ENCODE measurements around the gene CNGB1. TPM values are rescaled to one million over a fixed set of nuclear protein-coding genes. Genes with fewer than 3 reads are reported as not detected.
A peak's percentile ranks its signal among the peaks of the same experiment; 100 is the strongest.

CNGB1 gene
- total RNA-seq, 1 experiment from 2014 or later = not detected

DNA sequence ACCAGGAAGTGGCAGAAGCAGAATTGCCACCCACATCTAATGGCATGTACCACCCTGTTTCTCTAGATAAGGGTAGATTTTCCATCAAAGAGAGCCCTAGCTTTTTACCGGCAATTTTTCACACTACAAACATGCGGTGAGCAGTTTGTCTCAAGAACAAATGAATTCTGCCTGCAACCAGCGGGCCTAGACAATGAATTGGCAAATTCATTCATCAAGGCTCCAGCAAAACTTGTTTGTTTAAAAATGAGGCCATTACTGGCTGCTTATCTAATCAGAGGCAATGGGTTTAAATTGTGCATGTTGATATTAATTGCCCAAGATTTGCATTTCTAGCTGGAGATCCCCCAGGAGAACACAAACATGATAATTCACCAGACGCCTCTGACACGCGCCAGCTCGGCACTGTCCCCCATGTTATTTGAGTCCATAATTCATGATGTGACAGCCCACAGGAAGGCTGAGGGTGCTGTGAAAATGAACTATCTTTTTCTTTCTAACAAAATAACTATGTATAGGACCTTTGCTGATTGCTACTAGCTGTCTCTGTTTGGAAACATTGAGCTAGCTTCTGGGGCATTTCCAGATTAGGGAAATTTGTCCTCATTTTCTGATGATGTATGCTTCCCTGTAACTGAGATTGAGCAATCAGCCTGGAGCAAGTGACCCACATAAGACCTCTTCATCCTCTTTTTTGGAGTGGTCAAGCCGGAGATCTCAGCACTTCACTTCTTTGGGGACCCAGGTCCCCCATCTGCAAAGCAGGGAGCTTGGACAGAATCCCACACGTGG, 80.8 kb downstream of the CNGB1 start:
- Mint-ChIP-seq H3K36me3 (no peaks in the 10 kb centered on the region), H3K4me1 (peaks cover 29% of the 10 kb centered on the region), H3K27ac (no peak overlapping the region), H3K27me3 (ENCODE audit: low read depth) (0 out of 2 replicates have a peak, but pooled peaks cover 7% of the 10 kb centered on the region), H3K9me3 (no peaks in the 10 kb centered on the region), H3K4me3 (no peak overlapping the region)
- CTCF ChIA-PET = interaction anchor here (0.7 to 2.3 kb wide), 6 partner anchors 8 to 114 kb away, joined by 3 to 7 read pairs (median 4); no protein-coding TSS in a partner anchor
- POLR2A ChIA-PET = no interaction called here
- ATAC-seq = no peak
- TF ChIP-seq RELA (CRISPR knock-in tag; IDR thresholded peaks at IDR 0.05; ENCODE audit: borderline replicate concordance) = no peak
- no peak for TF ChIP-seq TP53 (CRISPR knock-in tag; IDR thresholded peaks at IDR 0.05)
- no peak for DNase-seq (ENCODE audit: low spot score)

- H3K9me3 Mint-ChIP-seq = no peaks in the 10 kb centered on the region
- TF ChIP-seq, protein P1, sequence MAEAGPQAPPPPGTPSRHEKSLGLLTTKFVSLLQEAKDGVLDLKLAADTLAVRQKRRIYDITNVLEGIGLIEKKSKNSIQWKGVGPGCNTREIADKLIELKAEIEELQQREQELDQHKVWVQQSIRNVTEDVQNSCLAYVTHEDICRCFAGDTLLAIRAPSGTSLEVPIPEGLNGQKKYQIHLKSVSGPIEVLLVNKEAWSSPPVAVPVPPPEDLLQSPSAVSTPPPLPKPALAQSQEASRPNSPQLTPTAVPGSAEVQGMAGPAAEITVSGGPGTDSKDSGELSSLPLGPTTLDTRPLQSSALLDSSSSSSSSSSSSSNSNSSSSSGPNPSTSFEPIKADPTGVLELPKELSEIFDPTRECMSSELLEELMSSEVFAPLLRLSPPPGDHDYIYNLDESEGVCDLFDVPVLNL (CRISPR knock-in tag; IDR thresholded peaks at IDR 0.05; ENCODE audit: borderline replicate concordance, low read depth) = no peak
- TF ChIP-seq SP1 (CRISPR knock-in tag; conservative IDR thresholded peaks at IDR 0.05) (no peak), JAZF1 (CRISPR knock-in tag; IDR thresholded peaks at IDR 0.05) (no peak), MYBL2 (CRISPR knock-in tag; IDR thresholded peaks at IDR 0.05) (no peak), GABPB1 (CRISPR knock-in tag; IDR thresholded peaks at IDR 0.05) (peak; percentile 63; the same call in 1 of the 2 replicates), ZNF317 (CRISPR knock-in tag; IDR thresholded peaks at IDR 0.05; ENCODE audit: borderline replicate concordance, low read depth) (no peak)
- DNase-seq (ENCODE audit: low spot score) (no peak), ATAC-seq (no peak)
- POLR2A ChIA-PET = no interaction called here
- no peak overlapping the region for H3K4me3 Mint-ChIP-seq
- H3K27ac Mint-ChIP-seq = no peak overlapping the region
- H3K4me1 Mint-ChIP-seq = peaks cover 31% of the 10 kb centered on the region
- no peaks in the 10 kb centered on the region for H3K36me3 Mint-ChIP-seq
- CTCF ChIA-PET = interaction anchor here (0.7 to 1.2 kb wide), 4 partner anchors 9 to 114 kb away, joined by 3 to 4 read pairs (median 3); no protein-coding TSS in a partner anchor
- peaks cover 12% of the 10 kb centered on the region for H3K27me3 Mint-ChIP-seq (ENCODE audit: low read depth)
Observed at GRCh38 chr16:57889522-57889921, 81.4 kb downstream of the CNGB1 start.

DNA sequence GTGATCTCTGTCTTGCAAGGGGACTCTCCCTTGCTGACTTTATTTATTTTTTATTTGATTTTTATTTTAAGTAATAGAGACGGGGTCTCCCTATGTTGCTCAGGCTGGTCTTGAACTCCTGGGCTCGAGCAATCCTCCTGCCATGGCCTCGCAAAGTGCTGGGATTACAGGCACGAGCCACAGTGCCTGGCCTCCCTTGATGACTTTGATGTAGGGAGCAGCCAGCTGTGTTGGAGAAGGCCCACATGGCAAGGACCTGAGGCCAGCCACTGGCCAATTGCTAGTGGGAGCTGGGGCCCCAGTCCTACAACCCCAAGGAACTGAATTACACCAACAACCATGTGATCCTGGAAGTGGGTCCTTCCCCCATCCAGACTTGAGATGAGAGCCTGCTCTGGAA, 81.8 kb downstream of the CNGB1 start:
- no peaks in the 10 kb centered on the region for H3K36me3 Mint-ChIP-seq
- CTCF ChIA-PET = interaction anchor here (1.0 to 1.1 kb wide), 2 partner anchors 9 to 113 kb away, joined by 3 to 4 read pairs; no protein-coding TSS in a partner anchor
- H3K4me1 Mint-ChIP-seq = peaks cover 30% of the 10 kb centered on the region
- POLR2A ChIA-PET = no interaction called here
- no peaks in the 10 kb centered on the region for H3K9me3 Mint-ChIP-seq
- no peak for TF ChIP-seq JAZF1 (CRISPR knock-in tag; IDR thresholded peaks at IDR 0.05)
- no peak for TF ChIP-seq ZMAT4 (CRISPR knock-in tag; IDR thresholded peaks at IDR 0.05)
- TF ChIP-seq, protein P2, sequence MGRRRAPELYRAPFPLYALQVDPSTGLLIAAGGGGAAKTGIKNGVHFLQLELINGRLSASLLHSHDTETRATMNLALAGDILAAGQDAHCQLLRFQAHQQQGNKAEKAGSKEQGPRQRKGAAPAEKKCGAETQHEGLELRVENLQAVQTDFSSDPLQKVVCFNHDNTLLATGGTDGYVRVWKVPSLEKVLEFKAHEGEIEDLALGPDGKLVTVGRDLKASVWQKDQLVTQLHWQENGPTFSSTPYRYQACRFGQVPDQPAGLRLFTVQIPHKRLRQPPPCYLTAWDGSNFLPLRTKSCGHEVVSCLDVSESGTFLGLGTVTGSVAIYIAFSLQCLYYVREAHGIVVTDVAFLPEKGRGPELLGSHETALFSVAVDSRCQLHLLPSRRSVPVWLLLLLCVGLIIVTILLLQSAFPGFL (CRISPR knock-in tag; IDR thresholded peaks at IDR 0.05; ENCODE audit: borderline replicate concordance) = no peak
- no peak for TF ChIP-seq ZNF423 (CRISPR knock-in tag; IDR thresholded peaks at IDR 0.05)
- ATAC-seq = no peak
- H3K27ac Mint-ChIP-seq = no peak overlapping the region
- peaks cover 15% of the 10 kb centered on the region for H3K27me3 Mint-ChIP-seq (ENCODE audit: low read depth)
- DNase-seq (ENCODE audit: low spot score) = no peak
- H3K4me3 Mint-ChIP-seq = no peak overlapping the region

- no peak for ATAC-seq
- Mint-ChIP-seq H3K4me1 (peaks cover 27% of the 10 kb centered on the region), H3K4me3 (no peak overlapping the region), H3K27me3 (ENCODE audit: low read depth) (peaks cover 22% of the 10 kb centered on the region), H3K27ac (no peak overlapping the region), H3K9me3 (no peaks in the 10 kb centered on the region), H3K36me3 (no peaks in the 10 kb centered on the region)
- ChIA-PET POLR2A (no interaction called here), CTCF (no interaction called here)
- no peak for DNase-seq (ENCODE audit: low spot score)
- TF ChIP-seq ZNF281 (CRISPR knock-in tag; IDR thresholded peaks at IDR 0.05) (no peak), TEAD4 (CRISPR knock-in tag; IDR thresholded peaks at IDR 0.05) (no peak), ZNF423 (CRISPR knock-in tag; IDR thresholded peaks at IDR 0.05) (no peak)
- TF ChIP-seq, protein P3, sequence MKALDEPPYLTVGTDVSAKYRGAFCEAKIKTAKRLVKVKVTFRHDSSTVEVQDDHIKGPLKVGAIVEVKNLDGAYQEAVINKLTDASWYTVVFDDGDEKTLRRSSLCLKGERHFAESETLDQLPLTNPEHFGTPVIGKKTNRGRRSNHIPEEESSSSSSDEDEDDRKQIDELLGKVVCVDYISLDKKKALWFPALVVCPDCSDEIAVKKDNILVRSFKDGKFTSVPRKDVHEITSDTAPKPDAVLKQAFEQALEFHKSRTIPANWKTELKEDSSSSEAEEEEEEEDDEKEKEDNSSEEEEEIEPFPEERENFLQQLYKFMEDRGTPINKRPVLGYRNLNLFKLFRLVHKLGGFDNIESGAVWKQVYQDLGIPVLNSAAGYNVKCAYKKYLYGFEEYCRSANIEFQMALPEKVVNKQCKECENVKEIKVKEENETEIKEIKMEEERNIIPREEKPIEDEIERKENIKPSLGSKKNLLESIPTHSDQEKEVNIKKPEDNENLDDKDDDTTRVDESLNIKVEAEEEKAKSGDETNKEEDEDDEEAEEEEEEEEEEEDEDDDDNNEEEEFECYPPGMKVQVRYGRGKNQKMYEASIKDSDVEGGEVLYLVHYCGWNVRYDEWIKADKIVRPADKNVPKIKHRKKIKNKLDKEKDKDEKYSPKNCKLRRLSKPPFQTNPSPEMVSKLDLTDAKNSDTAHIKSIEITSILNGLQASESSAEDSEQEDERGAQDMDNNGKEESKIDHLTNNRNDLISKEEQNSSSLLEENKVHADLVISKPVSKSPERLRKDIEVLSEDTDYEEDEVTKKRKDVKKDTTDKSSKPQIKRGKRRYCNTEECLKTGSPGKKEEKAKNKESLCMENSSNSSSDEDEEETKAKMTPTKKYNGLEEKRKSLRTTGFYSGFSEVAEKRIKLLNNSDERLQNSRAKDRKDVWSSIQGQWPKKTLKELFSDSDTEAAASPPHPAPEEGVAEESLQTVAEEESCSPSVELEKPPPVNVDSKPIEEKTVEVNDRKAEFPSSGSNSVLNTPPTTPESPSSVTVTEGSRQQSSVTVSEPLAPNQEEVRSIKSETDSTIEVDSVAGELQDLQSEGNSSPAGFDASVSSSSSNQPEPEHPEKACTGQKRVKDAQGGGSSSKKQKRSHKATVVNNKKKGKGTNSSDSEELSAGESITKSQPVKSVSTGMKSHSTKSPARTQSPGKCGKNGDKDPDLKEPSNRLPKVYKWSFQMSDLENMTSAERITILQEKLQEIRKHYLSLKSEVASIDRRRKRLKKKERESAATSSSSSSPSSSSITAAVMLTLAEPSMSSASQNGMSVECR (CRISPR knock-in tag; IDR thresholded peaks at IDR 0.05; ENCODE audit: borderline replicate concordance) = no peak
Observed at GRCh38 chr16:57888128-57888527, 82.8 kb downstream of the CNGB1 start.

All from WTC11 (cell line).